Measurements from ENCODE around the gene SLTM.

The SLTM gene

GRCh38 chr15:58842713-58843396 is 90.6 kb downstream of the SLTM start:
- H3K36me3 ChIP-seq (ENCODE audit: control insufficient read depth in 2 of 2, insufficient read depth in 1 of 2, low read length in 2 of 2) = no peaks in the 10 kb centered on the region; a peak in 1 of 3 replicates
- no peak overlapping the region for H3K4me3 ChIP-seq (ENCODE audit: low read depth, low read length)
- no peak for TF ChIP-seq ZBTB8A (tag by site-specific recombination; IDR thresholded peaks at IDR 0.05)
- TF ChIP-seq ZNF132 (tag by site-specific recombination; IDR thresholded peaks at IDR 0.05; ENCODE audit: borderline replicate concordance) = no peak
- TF ChIP-seq ZNF624 (tag by site-specific recombination; IDR thresholded peaks at IDR 0.05) = no peak
- no peak for TF ChIP-seq PRDM6 (tag by site-specific recombination; IDR thresholded peaks at IDR 0.05)
- TF ChIP-seq ZBTB10 (tag by site-specific recombination; IDR thresholded peaks at IDR 0.05) = no peak
- no peak for TF ChIP-seq ZNF639 (tag by site-specific recombination; IDR thresholded peaks at IDR 0.05)
- TF ChIP-seq BCL11B (tag by site-specific recombination; IDR thresholded peaks at IDR 0.05; ENCODE audit: low read depth) = no peak
- no peak for TF ChIP-seq HOXD13 (CRISPR knock-in tag; IDR thresholded peaks at IDR 0.05; ENCODE audit: borderline replicate concordance)
- TF ChIP-seq PRDM10 (tag by site-specific recombination; IDR thresholded peaks at IDR 0.05) = no peak
- TF ChIP-seq ZNF423 (tag by site-specific recombination; IDR thresholded peaks at IDR 0.05) = no peak
- no peak for TF ChIP-seq ZNF658 (tag by site-specific recombination; IDR thresholded peaks at IDR 0.05)
- TF ChIP-seq MZF1 (tag by site-specific recombination; IDR thresholded peaks at IDR 0.05; ENCODE audit: borderline replicate concordance) = no peak
- no peak for TF ChIP-seq ZSCAN5A (tag by site-specific recombination; IDR thresholded peaks at IDR 0.05)
- no peak for TF ChIP-seq ZNF837 (tag by site-specific recombination; IDR thresholded peaks at IDR 0.05)
- TF ChIP-seq GLI4 (tag by site-specific recombination; IDR thresholded peaks at IDR 0.05) = no peak
- no peak for TF ChIP-seq ZNF449 (tag by site-specific recombination; IDR thresholded peaks at IDR 0.05)
- TF ChIP-seq ZNF792 (tag by site-specific recombination; IDR thresholded peaks at IDR 0.05) = no peak
- H3K27ac ChIP-seq (ENCODE audit: extremely low read depth, low read depth, low read length) = no peak overlapping the region
- H3K4me1 ChIP-seq (ENCODE audit: control insufficient read depth, insufficient read depth, low read length) = no peaks in the 10 kb centered on the region
- ChIA-PET CTCF (no interaction called here), POLR2A (no interaction called here)
- H3K9me3 ChIP-seq (ENCODE audit: control insufficient read depth, insufficient read depth, low read depth, low read length) = no peaks in the 10 kb centered on the region

Data from HEK293 (cell line).